ENCODE results near the gene STK32B.

Gene STK32B

GRCh38 chr4:5409237-5409636, 358.0 kb downstream of the STK32B start:
- H3K27ac ChIP-seq, result no peak overlapping the region
- no peak for TF ChIP-seq CTCF (conservative IDR thresholded peaks at IDR 0.05)
- no peak for TF ChIP-seq ZFX (IDR thresholded peaks at IDR 0.05)

- H3K27ac ChIP-seq, result no peak overlapping the region
- TF ChIP-seq CTCF (conservative IDR thresholded peaks at IDR 0.05) (peak; percentile 39), ZFX (IDR thresholded peaks at IDR 0.05) (no peak)
Measured at GRCh38 chr4:5409972-5410618, 358.8 kb downstream of the STK32B start.

GRCh38 chr4:5412296-5412695, 361.0 kb downstream of the STK32B start:
- TF ChIP-seq CTCF (conservative IDR thresholded peaks at IDR 0.05) (no peak), ZFX (IDR thresholded peaks at IDR 0.05) (no peak)
- H3K27ac ChIP-seq, result no peak overlapping the region

- no peak overlapping the region for H3K27ac ChIP-seq
- TF ChIP-seq ZFX (IDR thresholded peaks at IDR 0.05), result no peak
- TF ChIP-seq CTCF (conservative IDR thresholded peaks at IDR 0.05), result no peak
Measured at GRCh38 chr4:5412751-5413150, 361.5 kb downstream of the STK32B start.

- H3K27ac ChIP-seq, result no peak overlapping the region
Measured at GRCh38 chr4:5416637-5417036, 365.4 kb downstream of the STK32B start.

GRCh38 chr4:5420266-5420665, 369.0 kb downstream of the STK32B start:
- TF ChIP-seq CTCF (conservative IDR thresholded peaks at IDR 0.05) (no peak), ZFX (IDR thresholded peaks at IDR 0.05) (no peak)

More at GRCh38 chr4:5416637-5417036, 365.4 kb downstream of the STK32B start:
- no peak for TF ChIP-seq CTCF (conservative IDR thresholded peaks at IDR 0.05)
- no peak for TF ChIP-seq ZFX (IDR thresholded peaks at IDR 0.05)

GRCh38 chr4:5421416-5421815, 370.1 kb downstream of the STK32B start:
- TF ChIP-seq CTCF (conservative IDR thresholded peaks at IDR 0.05) (no peak), ZFX (IDR thresholded peaks at IDR 0.05) (no peak)
- H3K27ac ChIP-seq, result no peak overlapping the region

More at GRCh38 chr4:5420266-5420665, 369.0 kb downstream of the STK32B start:
- no peak overlapping the region for H3K27ac ChIP-seq

Data from C4-2B (cell line).